MM.1S (cell line): ENCODE measurements around the gene SLC9A5.

ENCODE experiments used
- DNase-seq: peaks from one replicate; pipeline ENCODE4 v3.0.0-alpha.2; 2015
- H2AFZ ChIP-seq: fragments of 300-600 bp; sonication (generic); 2 replicates; pipeline ENCODE4 v1.6.0; 2016; ENCODE audit warnings: antibody characterized with exemption, low read length
- H3F3A ChIP-seq: fragments of 300-600 bp; sonication (generic); 2 replicates; pipeline ENCODE4 v1.6.1; 2016; ENCODE audit warnings: mild to moderate bottlenecking, antibody characterized with exemption, low read length, moderate library complexity, mixed read lengths; ENCODE audit not compliant: insufficient read depth
- H3K27ac ChIP-seq: fragments of 300-600 bp; sonication (generic); 2 replicates; pipeline ENCODE4 v1.5.1; 2016; ENCODE audit warnings: mild to moderate bottlenecking, low read length
- H3K27me3 ChIP-seq: fragments of 300-600 bp; sonication (generic); replicated peaks from 2 replicates; pipeline ENCODE4 v1.6.0; 2016; ENCODE audit warnings: low read length; ENCODE audit not compliant: insufficient read depth
- H3K36me3 ChIP-seq: fragments of 300-600 bp; sonication (generic); replicated peaks from 2 replicates; pipeline ENCODE4 v1.6.1; 2016; ENCODE audit warnings: mild to moderate bottlenecking, low read length, mixed read lengths; ENCODE audit not compliant: insufficient read depth
- H3K4me1 ChIP-seq: fragments of 300-600 bp; sonication (generic); 2 replicates; pipeline ENCODE4 v1.6.1; 2016; ENCODE audit warnings: low read length, mixed read lengths
- H3K4me2 ChIP-seq: fragments of 300-600 bp; sonication (generic); 2 replicates; pipeline ENCODE4 v1.6.0; 2016; ENCODE audit warnings: low read depth, low read length
- H3K4me3 ChIP-seq: fragments of 300-600 bp; sonication (generic); 2 replicates; pipeline ENCODE4 v1.5.1; 2016; ENCODE audit warnings: low read length, mixed read lengths
- H3K79me2 ChIP-seq: fragments of 300-600 bp; sonication (generic); 2 replicates; pipeline ENCODE4 v1.6.1; 2016; ENCODE audit warnings: mixed run types, low read length, mixed read lengths
- H3K9ac ChIP-seq: fragments of 300-600 bp; sonication (generic); 2 replicates; pipeline ENCODE4 v1.6.1; 2016; ENCODE audit warnings: low read length, mixed read lengths
- H3K9me2 ChIP-seq: fragments of 300-600 bp; sonication (generic); replicated peaks from 2 replicates; pipeline ENCODE4 v1.6.1; 2016; ENCODE audit warnings: mild to moderate bottlenecking, low read length, mixed read lengths; ENCODE audit not compliant: insufficient read depth
- H3K9me3 ChIP-seq: fragments of 300-600 bp; sonication (generic); replicated peaks from 2 replicates; pipeline ENCODE4 v1.6.1; 2016; ENCODE audit warnings: mild to moderate bottlenecking, low read length, mixed read lengths; ENCODE audit not compliant: insufficient read depth
- H4K20me1 ChIP-seq: fragments of 300-600 bp; sonication (generic); 2 replicates; pipeline ENCODE4 v1.6.1; 2016; ENCODE audit warnings: mild to moderate bottlenecking, low read length, moderate library complexity, mixed read lengths; ENCODE audit not compliant: insufficient read depth
- EZH2 ChIP-seq: fragments of 300-600 bp; sonication (generic); optimal IDR thresholded peaks from 2 replicates; pipeline ENCODE3; 2017; ENCODE audit warnings: low read depth, mild to moderate bottlenecking, antibody characterized with exemption, low read length, mixed read lengths
- EZH2phosphoT487 ChIP-seq: fragments of 300-600 bp; sonication (generic); IDR thresholded peaks from 2 replicates; pipeline ENCODE4 v1.6.1; 2018; ENCODE audit warnings: antibody characterized with exemption, low read length
- TF ChIP-seq, protein P1 (sequence below): fragments of 300-600 bp; sonication (generic); IDR thresholded peaks from 2 replicates; pipeline ENCODE4 v1.5.1; 2016; ENCODE audit warnings: antibody characterized with exemption, low read length, mixed read lengths

SLC9A5 gene

DNA sequence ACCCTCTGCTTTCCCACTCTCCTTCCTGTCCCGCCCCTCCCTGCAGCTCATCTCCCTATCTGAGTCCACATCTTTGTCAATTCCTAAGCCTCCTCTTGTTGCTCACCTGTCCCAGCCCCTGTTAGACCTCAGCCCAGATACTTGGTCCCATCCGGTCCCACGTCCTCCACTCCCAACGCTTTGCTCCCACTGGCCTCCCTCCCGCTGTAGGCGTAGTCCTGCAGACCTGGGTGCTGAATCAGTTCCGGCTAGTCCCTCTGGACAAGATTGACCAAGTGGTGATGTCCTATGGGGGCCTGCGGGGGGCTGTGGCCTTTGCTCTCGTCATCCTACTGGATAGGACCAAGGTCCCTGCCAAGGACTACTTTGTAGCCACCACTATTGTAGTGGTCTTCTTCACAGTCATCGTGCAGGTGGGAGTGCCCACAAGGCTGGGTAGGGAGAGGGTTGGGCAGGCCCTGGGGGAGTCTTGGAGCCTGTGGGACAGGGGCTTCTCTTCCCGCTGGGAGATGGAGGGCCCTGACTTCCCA is 8.0 kb downstream of the SLC9A5 start:
- Histone ChIP-seq H3K4me3 (no peak overlapping the region), H3K4me2 (no peak overlapping the region), H3K4me1 (peaks cover 6% of the 10 kb centered on the region; the same call in 1 of the 2 replicates), H3F3A (no peaks in the 10 kb centered on the region), H2AFZ (no peak overlapping the region), H3K36me3 (no peaks in the 10 kb centered on the region), H3K9me3 (no peaks in the 10 kb centered on the region), H4K20me1 (no peaks in the 10 kb centered on the region), H3K27me3 (no peaks in the 10 kb centered on the region), H3K79me2 (no peaks in the 10 kb centered on the region), H3K27ac (no peak overlapping the region), H3K9ac (no peak overlapping the region), H3K9me2 (no peaks in the 10 kb centered on the region)
- TF ChIP-seq, protein P1, sequence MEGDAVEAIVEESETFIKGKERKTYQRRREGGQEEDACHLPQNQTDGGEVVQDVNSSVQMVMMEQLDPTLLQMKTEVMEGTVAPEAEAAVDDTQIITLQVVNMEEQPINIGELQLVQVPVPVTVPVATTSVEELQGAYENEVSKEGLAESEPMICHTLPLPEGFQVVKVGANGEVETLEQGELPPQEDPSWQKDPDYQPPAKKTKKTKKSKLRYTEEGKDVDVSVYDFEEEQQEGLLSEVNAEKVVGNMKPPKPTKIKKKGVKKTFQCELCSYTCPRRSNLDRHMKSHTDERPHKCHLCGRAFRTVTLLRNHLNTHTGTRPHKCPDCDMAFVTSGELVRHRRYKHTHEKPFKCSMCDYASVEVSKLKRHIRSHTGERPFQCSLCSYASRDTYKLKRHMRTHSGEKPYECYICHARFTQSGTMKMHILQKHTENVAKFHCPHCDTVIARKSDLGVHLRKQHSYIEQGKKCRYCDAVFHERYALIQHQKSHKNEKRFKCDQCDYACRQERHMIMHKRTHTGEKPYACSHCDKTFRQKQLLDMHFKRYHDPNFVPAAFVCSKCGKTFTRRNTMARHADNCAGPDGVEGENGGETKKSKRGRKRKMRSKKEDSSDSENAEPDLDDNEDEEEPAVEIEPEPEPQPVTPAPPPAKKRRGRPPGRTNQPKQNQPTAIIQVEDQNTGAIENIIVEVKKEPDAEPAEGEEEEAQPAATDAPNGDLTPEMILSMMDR, result no peak
- TF ChIP-seq EZH2phosphoT487 (no peak), EZH2 (no peak)
- no peak for DNase-seq

DNA sequence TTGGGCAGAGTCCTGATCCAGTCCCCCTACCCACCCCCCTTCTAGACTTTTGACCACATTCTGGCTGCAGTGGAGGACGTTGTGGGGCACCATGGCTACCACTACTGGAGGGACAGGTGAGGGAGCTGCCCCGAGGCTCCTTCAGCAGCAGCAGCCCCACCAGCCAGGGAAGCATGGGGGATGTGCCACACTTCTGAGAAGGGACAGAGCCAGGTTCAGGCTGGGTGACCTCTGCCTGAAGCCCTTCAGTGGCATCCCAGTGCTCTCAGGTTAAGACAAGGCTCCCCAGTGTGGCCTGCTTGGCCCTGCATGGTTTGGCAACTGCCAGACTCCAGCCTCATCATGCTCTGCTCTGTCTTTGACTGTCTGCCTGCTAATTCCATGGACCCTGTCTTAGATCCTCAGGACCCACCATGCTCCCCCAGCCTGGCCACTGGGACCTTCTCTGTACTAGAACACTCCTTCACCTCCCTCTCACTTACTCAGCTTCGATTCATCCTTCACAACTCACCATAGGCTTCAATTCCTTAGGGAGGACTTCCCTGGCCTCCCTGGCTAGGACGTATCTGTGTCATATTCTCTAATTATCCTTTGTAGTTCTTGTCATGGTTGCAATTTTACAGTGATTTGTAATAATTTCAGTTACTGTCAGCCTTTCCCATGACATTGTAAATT is 8.8 kb downstream of the SLC9A5 start:
- Histone ChIP-seq H3K27ac (no peak overlapping the region), H3K4me1 (peaks cover 6% of the 10 kb centered on the region; the same call in 1 of the 2 replicates), H3K4me2 (no peak overlapping the region), H3K4me3 (no peak overlapping the region), H3K9me3 (no peaks in the 10 kb centered on the region), H3F3A (no peaks in the 10 kb centered on the region), H2AFZ (no peak overlapping the region), H3K9ac (no peak overlapping the region), H4K20me1 (no peaks in the 10 kb centered on the region), H3K36me3 (no peaks in the 10 kb centered on the region), H3K79me2 (no peaks in the 10 kb centered on the region), H3K27me3 (no peaks in the 10 kb centered on the region), H3K9me2 (no peaks in the 10 kb centered on the region)
- no peak for TF ChIP-seq EZH2
- no peak for TF ChIP-seq EZH2phosphoT487
- TF ChIP-seq, protein P1, result no peak
- no peak for DNase-seq

DNA sequence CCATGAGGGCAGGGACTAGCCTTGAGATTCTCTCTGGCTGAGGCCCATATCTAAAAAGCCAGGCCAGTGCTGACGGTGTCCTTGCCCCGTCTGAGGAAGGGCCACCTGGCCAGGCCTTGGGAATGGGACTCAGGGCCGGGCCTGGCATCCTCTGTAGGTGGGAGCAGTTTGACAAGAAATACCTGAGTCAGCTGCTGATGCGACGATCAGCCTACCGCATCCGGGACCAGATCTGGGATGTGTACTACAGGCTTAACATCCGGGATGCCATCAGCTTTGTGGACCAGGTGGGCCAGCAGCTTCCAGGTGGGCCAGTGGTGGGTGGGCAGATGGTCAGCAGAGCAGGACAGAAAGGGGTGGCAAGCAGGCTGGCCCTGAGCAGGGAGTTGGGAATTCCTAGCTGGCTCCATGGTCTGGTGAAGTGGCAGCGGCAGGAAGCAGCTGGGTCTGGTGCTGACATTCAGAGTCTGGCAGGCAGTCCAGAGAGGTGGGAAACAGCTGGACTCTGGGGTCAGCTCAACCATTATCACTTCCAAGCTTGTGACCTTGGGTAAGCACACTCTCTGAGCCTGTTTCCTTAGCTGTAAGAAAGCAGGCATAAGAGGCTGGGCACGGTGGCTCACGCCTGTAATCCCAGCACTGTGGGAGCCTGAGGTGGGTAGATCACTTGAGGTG is 9.5 kb downstream of the SLC9A5 start:
- H3K27me3 ChIP-seq, result no peaks in the 10 kb centered on the region
- H3K9me3 ChIP-seq, result no peaks in the 10 kb centered on the region
- no peak overlapping the region for H3K27ac ChIP-seq
- H4K20me1 ChIP-seq, result no peaks in the 10 kb centered on the region
- H3K9me2 ChIP-seq, result no peaks in the 10 kb centered on the region
- H3K36me3 ChIP-seq, result no peaks in the 10 kb centered on the region
- H3F3A ChIP-seq, result no peaks in the 10 kb centered on the region
- TF ChIP-seq, protein P1, result no peak
- TF ChIP-seq EZH2 (no peak), EZH2phosphoT487 (no peak)
- H3K9ac ChIP-seq, result no peak overlapping the region
- no peak for DNase-seq
- H3K79me2 ChIP-seq, result no peaks in the 10 kb centered on the region
- H3K4me3 ChIP-seq, result no peak overlapping the region
- H3K4me2 ChIP-seq, result no peak overlapping the region
- H2AFZ ChIP-seq, result no peak overlapping the region
- peaks cover 6% of the 10 kb centered on the region; the same call in 1 of the 2 replicates for H3K4me1 ChIP-seq
